ENCODE results near the gene YY1. TPM values are rescaled to one million over a fixed set of nuclear protein-coding genes. Genes with fewer than 3 reads are reported as not detected.
"Not testable (repeated sequence)": the region's sequence is repeated elsewhere in the genome, so short reads cannot be mapped to it uniquely, and the experiment has no call there.

Gene YY1
- total RNA-seq, 2 experiments from 2014 or later, result 86.4 to 89.6 TPM

DNA sequence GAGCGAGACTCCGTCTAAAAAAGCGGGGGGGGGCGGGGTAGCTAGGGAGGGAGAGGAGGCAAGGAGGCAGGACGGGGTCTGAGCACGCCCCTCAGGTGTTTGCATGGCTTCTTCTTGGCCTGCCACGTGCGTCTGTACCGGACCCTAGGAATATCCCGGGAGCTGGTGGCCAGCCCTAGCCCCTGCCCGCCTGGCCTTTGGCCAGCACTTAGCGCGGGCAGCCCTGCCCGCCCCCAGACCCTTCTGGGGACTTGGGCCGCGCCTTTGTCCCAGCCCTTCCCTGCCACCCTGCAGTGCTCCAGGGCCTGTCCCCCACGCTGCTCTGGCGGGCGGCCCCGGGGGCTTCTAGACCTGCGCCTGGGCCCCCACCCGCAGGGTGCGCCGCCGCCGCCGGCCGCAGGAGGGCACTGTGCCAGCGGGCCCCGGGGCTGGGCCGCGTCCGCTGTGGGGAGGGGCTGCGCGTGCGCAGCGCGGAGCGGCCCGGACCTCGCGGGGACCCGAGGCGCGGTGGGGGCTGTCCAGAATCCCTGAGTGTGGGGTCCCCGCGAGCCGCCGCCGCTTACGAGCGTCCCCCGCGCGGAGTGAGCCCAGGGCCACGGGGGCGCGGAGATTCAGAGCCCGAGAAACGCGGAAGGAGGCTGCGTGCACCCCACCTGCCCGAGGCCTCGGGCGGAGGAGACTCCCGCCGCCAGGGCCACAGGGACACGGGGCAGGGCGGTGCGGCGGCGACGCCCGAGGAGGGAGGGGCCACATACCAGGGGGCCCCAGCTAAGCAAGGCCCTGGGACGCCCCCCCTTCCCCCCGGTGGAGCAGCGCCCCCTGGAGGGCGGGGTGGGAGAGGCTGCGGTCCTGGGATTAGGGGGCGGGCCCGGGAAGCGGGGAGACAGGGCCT is 46.3 kb downstream of the YY1 start:
- ATAC-seq (ENCODE audit: low read depth), result peak; percentile 89
- peak overlapping the region; percentile 42 for H3K27ac Mint-ChIP-seq
- H3K9me3 Mint-ChIP-seq, result no peaks in the 10 kb centered on the region

DNA sequence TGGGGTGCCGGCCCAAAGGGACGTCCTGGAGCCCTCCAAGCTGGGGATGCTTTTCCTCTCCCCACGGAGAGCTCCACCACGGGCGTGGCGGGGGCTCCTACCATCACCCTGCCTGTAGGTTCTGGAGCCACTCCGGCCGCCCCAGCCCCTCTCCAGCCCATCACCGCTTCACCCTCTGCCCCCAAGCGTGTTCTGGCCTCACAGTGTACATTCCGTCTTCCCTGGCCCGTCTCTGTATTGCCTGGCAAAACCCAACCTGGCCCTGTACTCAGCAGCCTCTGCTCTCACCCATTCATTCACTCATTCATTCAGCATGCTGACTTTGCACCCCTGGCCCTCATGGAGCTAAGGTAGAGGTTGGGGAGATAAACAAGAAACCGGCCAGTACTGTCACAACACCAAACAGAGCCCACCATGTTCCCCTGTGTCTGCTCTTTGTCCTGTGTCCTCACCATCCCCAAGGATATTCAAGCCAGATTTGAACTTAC is 47.0 kb downstream of the YY1 start:
- H3K27ac Mint-ChIP-seq, result peak overlapping the region; percentile 71
- no peaks in the 10 kb centered on the region for H3K9me3 Mint-ChIP-seq
- ATAC-seq (ENCODE audit: low read depth) (no peak), DNase-seq (no peak)
- H3K4me1 Mint-ChIP-seq, result peaks cover 7% of the 10 kb centered on the region
- no peaks in the 10 kb centered on the region for H3K27me3 Mint-ChIP-seq
- POLR2A ChIA-PET, result no interaction called here
- peak overlapping the region; percentile 79 for H3K4me3 Mint-ChIP-seq
- no peaks in the 10 kb centered on the region for H3K36me3 Mint-ChIP-seq

More for the DNA sequence above, 46.3 kb downstream of the YY1 start:
- Mint-ChIP-seq H3K27me3 (no peaks in the 10 kb centered on the region), H3K4me1 (peaks cover 7% of the 10 kb centered on the region), H3K4me3 (peak overlapping the region; percentile 79), H3K36me3 (peaks cover 1% of the 10 kb centered on the region)
- POLR2A ChIA-PET, result no interaction called here
- peak; percentile 94 for DNase-seq

GRCh38 chr14:100286484-100287191 is 47.7 kb downstream of the YY1 start:
- no peak overlapping the region for H3K4me3 Mint-ChIP-seq
- no peak for ATAC-seq (ENCODE audit: low read depth)
- POLR2A ChIA-PET, result no interaction called here
- H3K36me3 Mint-ChIP-seq, result no peaks in the 10 kb centered on the region
- DNase-seq, result peak; percentile 20
- H3K27me3 Mint-ChIP-seq, result no peaks in the 10 kb centered on the region
- peaks cover 7% of the 10 kb centered on the region for H3K4me1 Mint-ChIP-seq
- no peak overlapping the region for H3K27ac Mint-ChIP-seq
- no peaks in the 10 kb centered on the region for H3K9me3 Mint-ChIP-seq

GRCh38 chr14:100287202-100287997 is 48.5 kb downstream of the YY1 start:
- Mint-ChIP-seq H3K4me1 (peaks cover 7% of the 10 kb centered on the region), H3K27ac (no peak overlapping the region), H3K9me3 (no peaks in the 10 kb centered on the region), H3K4me3 (no peak overlapping the region), H3K27me3 (no peaks in the 10 kb centered on the region), H3K36me3 (no peaks in the 10 kb centered on the region)
- ATAC-seq (ENCODE audit: low read depth) (no peak), DNase-seq (peak; percentile 19)
- POLR2A ChIA-PET, result no interaction called here

GRCh38 chr14:100287998-100288295 is 49.0 kb downstream of the YY1 start:
- ATAC-seq (ENCODE audit: low read depth); H3K4me3 Mint-ChIP-seq; POLR2A ChIA-PET; H3K27me3 Mint-ChIP-seq; H3K4me1 Mint-ChIP-seq; H3K27ac Mint-ChIP-seq; H3K9me3 Mint-ChIP-seq; DNase-seq; H3K36me3 Mint-ChIP-seq: not testable (repeated sequence)

- no peak for ATAC-seq (ENCODE audit: low read depth)
- Mint-ChIP-seq H3K4me1 (peaks cover 7% of the 10 kb centered on the region), H3K27me3 (no peaks in the 10 kb centered on the region), H3K4me3 (no peak overlapping the region), H3K9me3 (no peaks in the 10 kb centered on the region), H3K36me3 (no peaks in the 10 kb centered on the region), H3K27ac (no peak overlapping the region)
- POLR2A ChIA-PET, result no interaction called here
- DNase-seq, result no peak
Observed at GRCh38 chr14:100288382-100289185, 49.6 kb downstream of the YY1 start.

GRCh38 chr14:100289916-100290606 is 51.1 kb downstream of the YY1 start:
- Mint-ChIP-seq H3K27ac (no peak overlapping the region), H3K4me3 (no peak overlapping the region), H3K4me1 (peaks cover 3% of the 10 kb centered on the region), H3K27me3 (no peaks in the 10 kb centered on the region), H3K9me3 (no peaks in the 10 kb centered on the region), H3K36me3 (no peaks in the 10 kb centered on the region)
- POLR2A ChIA-PET, result interaction anchor here (0.7 kb wide), 1 partner anchor 53 kb away, joined by 3 read pairs; no protein-coding TSS in a partner anchor
- DNase-seq (peak; percentile 26), ATAC-seq (ENCODE audit: low read depth) (no peak)

GRCh38 chr14:100290607-100291304 is 51.8 kb downstream of the YY1 start:
- no peaks in the 10 kb centered on the region for H3K27me3 Mint-ChIP-seq
- no peaks in the 10 kb centered on the region for H3K36me3 Mint-ChIP-seq
- no peak overlapping the region for H3K27ac Mint-ChIP-seq
- no peak overlapping the region for H3K4me3 Mint-ChIP-seq
- no peak for DNase-seq
- POLR2A ChIA-PET, result interaction anchor here (0.6 kb wide), 1 partner anchor 11 kb away, joined by 3 read pairs; no protein-coding TSS in a partner anchor
- H3K9me3 Mint-ChIP-seq, result no peaks in the 10 kb centered on the region
- no peak for ATAC-seq (ENCODE audit: low read depth)
- peaks cover 3% of the 10 kb centered on the region for H3K4me1 Mint-ChIP-seq

DNA sequence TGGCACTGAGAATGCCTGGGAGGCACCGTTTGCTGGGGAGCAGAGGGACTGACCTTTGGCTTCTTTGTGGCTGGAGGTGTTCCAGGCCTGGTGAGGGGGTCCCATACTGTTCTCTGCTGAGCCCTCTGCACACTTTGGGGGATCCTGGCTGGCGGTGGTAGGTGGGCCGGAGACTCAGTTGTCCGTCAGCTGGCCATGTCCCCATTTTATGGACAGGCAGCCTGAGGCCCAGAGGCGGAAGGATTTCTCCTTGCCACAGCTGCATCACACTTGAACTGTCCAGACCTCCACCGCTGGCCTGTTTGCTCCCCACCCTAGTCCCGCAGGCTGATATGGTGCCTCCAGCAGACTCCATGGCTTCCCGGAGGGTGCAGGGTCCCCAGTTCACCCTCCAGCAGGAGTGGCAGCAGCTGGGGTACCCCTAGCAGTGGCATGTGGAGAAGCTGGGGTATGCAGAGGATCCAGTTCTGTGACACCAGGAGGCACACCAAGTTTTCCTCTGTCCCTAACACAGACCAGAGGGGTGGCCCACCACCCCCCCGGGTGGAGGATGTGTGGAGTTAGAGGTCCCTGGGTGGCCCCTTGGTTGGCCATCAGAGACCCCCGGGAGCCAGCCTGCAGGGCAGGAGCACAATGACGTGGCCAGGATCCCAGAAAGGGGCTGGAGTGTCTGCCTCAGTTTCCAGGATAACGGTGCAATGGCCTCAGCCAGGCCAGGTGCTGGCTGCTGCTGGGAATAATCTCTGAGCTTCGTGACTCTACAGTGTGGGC is 52.5 kb downstream of the YY1 start:
- no peak overlapping the region for H3K27ac Mint-ChIP-seq
- no peaks in the 10 kb centered on the region for H3K36me3 Mint-ChIP-seq
- POLR2A ChIA-PET, result interaction anchor here (0.6 kb wide), 1 partner anchor 10 kb away, joined by 3 read pairs; no protein-coding TSS in a partner anchor
- no peaks in the 10 kb centered on the region for H3K4me1 Mint-ChIP-seq
- H3K27me3 Mint-ChIP-seq, result no peaks in the 10 kb centered on the region
- no peaks in the 10 kb centered on the region for H3K9me3 Mint-ChIP-seq
- DNase-seq (peak; percentile 21), ATAC-seq (ENCODE audit: low read depth) (no peak)
- no peak overlapping the region for H3K4me3 Mint-ChIP-seq

DNA sequence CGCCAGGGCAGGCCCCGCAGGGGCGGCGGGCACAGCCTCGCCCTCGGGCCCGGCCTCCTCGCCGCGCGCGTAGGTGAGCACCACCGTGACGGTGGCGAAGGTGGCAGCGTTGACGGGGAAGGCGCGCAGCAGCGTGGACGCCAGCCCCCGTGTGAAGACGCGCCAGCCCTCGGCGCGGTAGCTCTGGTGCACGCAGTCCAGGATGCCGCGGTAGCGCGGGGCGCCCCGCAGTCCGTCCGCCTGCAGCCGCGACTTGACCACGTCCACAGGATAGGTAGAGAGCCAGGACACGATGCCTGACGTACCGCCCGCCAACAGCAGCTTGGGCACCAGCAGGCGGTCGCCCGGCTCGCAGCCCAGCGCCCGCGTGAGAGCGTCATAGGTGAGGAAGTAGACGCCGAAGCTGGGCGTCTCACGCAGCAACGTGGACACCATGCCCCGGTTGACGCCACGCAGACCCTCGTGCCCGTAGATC is 53.4 kb downstream of the YY1 start:
- H3K27ac Mint-ChIP-seq, result no peak overlapping the region
- ATAC-seq (ENCODE audit: low read depth) (no peak), DNase-seq (peak; percentile 25)
- H3K36me3 Mint-ChIP-seq, result no peaks in the 10 kb centered on the region
- POLR2A ChIA-PET, result no interaction called here
- H3K9me3 Mint-ChIP-seq, result no peaks in the 10 kb centered on the region
- no peak overlapping the region for H3K4me3 Mint-ChIP-seq
- no peaks in the 10 kb centered on the region for H3K27me3 Mint-ChIP-seq
- no peaks in the 10 kb centered on the region for H3K4me1 Mint-ChIP-seq

DNA sequence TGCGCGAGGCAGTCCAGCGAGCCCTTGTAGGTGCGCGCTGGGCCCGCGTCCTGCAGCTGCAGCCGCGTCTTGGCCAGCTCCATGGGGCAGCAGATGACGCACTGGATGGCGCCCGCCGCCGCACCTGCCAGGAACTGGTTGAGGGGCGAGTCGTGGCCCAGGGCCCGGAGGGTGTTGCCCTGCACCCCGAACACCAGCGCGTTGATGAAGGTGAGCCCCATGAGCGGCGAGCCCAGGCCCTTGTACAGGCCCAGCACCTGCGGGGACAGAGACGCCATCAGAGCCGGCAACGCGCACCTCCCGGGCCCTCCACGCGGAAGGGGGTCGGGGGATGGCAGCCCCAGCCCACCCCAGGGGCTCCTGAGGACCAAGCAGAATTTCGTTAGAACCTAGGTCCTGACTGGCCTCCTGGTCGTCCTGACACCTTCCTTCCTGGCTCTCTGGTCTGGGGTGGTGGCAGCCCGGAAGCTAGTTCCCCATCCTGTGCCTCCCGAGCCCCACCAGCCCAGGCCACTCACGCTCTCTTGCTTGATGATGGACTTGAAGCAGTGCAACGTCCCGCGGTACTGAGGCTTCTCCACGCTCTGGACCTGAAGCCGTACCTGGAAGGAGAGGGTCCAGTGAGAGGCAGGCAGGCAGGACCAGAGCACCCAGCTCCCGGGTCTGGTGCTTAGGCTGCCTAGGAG is 54.0 kb downstream of the YY1 start:
- H3K27me3 Mint-ChIP-seq, result no peaks in the 10 kb centered on the region
- no peaks in the 10 kb centered on the region for H3K9me3 Mint-ChIP-seq
- H3K27ac Mint-ChIP-seq, result no peak overlapping the region
- POLR2A ChIA-PET, result no interaction called here
- DNase-seq (peak; percentile 27), ATAC-seq (ENCODE audit: low read depth) (no peak)
- H3K4me1 Mint-ChIP-seq, result no peaks in the 10 kb centered on the region
- H3K36me3 Mint-ChIP-seq, result no peaks in the 10 kb centered on the region
- no peak overlapping the region for H3K4me3 Mint-ChIP-seq
